Endodermal cell (in vitro differentiated cells): ENCODE measurements around the gene CCSER1. TPM values are rescaled to one million over a fixed set of nuclear protein-coding genes. Genes with fewer than 3 reads are reported as not detected.

Experiments used
- DNase-seq: peaks from one replicate; pipeline ENCODE4 v3.0.0-alpha.2; 2017
- H3K27ac ChIP-seq: 2 replicates; pipeline ENCODE4 v1.5.1; 2013; ENCODE audit warnings: mild to moderate bottlenecking, low read depth, low read length, moderate library complexity
- H3K27me3 ChIP-seq: 2 replicates; pipeline ENCODE4 v1.6.1; 2013; ENCODE audit warnings: mild to moderate bottlenecking, low read length, moderate library complexity; ENCODE audit not compliant: insufficient read depth, control insufficient read depth, poor library complexity, severe bottlenecking
- H3K36me3 ChIP-seq: 2 replicates; pipeline ENCODE4 v1.7.0; 2013; ENCODE audit warnings: mild to moderate bottlenecking, low read length, moderate library complexity; ENCODE audit not compliant: control insufficient read depth, insufficient read depth
- H3K4me1 ChIP-seq: one replicate; pipeline ENCODE4 v1.7.0; 2013; ENCODE audit warnings: low read length; ENCODE audit not compliant: control insufficient read depth, insufficient read depth
- H3K4me3 ChIP-seq: 2 replicates; pipeline ENCODE4 v1.5.1; 2013; ENCODE audit warnings: mild to moderate bottlenecking, low read length, moderate library complexity
- H3K9ac ChIP-seq: 2 replicates; pipeline ENCODE4 v1.6.1; 2013; ENCODE audit warnings: mild to moderate bottlenecking, low read length, moderate library complexity; ENCODE audit not compliant: poor library complexity, severe bottlenecking; ENCODE audit errors: extremely low read depth
- H3K9me3 ChIP-seq: 2 replicates; pipeline ENCODE4 v1.6.1; 2013; ENCODE audit warnings: mild to moderate bottlenecking, low read length, moderate library complexity; ENCODE audit not compliant: control insufficient read depth
- H3K27ac Mint-ChIP-seq: 2 replicates; pipeline ENCODE4 v1.8.0; 2020; ENCODE audit warnings: mixed read lengths
- H3K27me3 Mint-ChIP-seq: 2 replicates; pipeline ENCODE4 v1.8.0; 2021; ENCODE audit warnings: mild to moderate bottlenecking, mixed read lengths; ENCODE audit not compliant: insufficient read depth
- H3K36me3 Mint-ChIP-seq: 2 replicates; pipeline ENCODE4 v1.8.0; 2020; ENCODE audit warnings: low read depth, mixed read lengths
- H3K4me1 Mint-ChIP-seq: 2 replicates; pipeline ENCODE4 v1.8.0; 2020; ENCODE audit warnings: mixed read lengths
- H3K4me3 Mint-ChIP-seq: 2 replicates; pipeline ENCODE4 v1.8.0; 2020; ENCODE audit warnings: mild to moderate bottlenecking, moderate library complexity, mixed read lengths
- H3K9me3 Mint-ChIP-seq: 2 replicates; pipeline ENCODE4 v1.8.0; 2020; ENCODE audit warnings: mild to moderate bottlenecking, mixed read lengths
- WGBS, 2 experiments: methylation state at CpG; one replicate each; pipeline versions ENCODE4 v1.1.5 to v1.1.7; 2013; ENCODE audit warnings: missing lambda C conversion rate in 2 of 2, mixed read lengths in 1 of 2; ENCODE audit not compliant: insufficient coverage in 1 of 2, insufficient read length in 1 of 2; 5-methylcytosine and 5-hydroxymethylcytosine counted together
- total RNA-seq, 2 donors: library from RNA; stranded (reverse); fragmentation: NEBNext Ultra II Directional in 1 of 2; extraction: Animal tissue kit (Norgen Biotek cat#: 25700) in 1 of 2; gene quantifications; 2 replicates in 1 of 2; 3 replicates in 1 of 2; pipeline ENCODE4 v1.2.1, GENCODE V29; 2021
- TF ChIP-seq, protein P1 (sequence below): fragments of 200-600 bp; sonication (generic); conservative IDR thresholded peaks from 2 replicates; pipeline ENCODE4 v1.5.0; 2021; ENCODE audit warnings: antibody characterized with exemption, mild to moderate bottlenecking

CCSER1 gene
- total RNA-seq, 2 donors from 2014 or later: 1.1 to 2.2 TPM

DNA sequence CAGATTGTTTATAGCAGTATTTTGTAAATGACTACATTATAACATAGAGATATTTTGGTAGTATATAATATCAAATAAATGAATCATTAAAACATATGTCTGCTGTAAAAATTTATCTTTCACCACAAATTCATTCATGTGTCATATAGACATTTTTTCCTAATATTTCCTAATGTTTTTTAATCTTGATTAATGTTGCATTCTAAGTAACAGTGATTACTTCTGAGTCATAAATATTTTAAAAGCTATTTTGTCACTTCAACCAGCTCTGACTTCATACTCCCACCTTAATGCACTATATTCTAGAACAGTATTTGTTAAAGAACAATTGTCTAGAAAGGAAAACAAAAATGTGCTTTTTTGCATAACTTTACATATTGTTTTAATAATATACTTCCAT, 904.6 kb downstream of the CCSER1 start:
- Mint-ChIP-seq H3K27ac (no peak overlapping the region), H3K4me3 (no peak overlapping the region), H3K4me1 (no peaks in the 10 kb centered on the region), H3K27me3 (no peaks in the 10 kb centered on the region), H3K36me3 (no peaks in the 10 kb centered on the region), H3K9me3 (no peaks in the 10 kb centered on the region)
- TF ChIP-seq, protein P1, sequence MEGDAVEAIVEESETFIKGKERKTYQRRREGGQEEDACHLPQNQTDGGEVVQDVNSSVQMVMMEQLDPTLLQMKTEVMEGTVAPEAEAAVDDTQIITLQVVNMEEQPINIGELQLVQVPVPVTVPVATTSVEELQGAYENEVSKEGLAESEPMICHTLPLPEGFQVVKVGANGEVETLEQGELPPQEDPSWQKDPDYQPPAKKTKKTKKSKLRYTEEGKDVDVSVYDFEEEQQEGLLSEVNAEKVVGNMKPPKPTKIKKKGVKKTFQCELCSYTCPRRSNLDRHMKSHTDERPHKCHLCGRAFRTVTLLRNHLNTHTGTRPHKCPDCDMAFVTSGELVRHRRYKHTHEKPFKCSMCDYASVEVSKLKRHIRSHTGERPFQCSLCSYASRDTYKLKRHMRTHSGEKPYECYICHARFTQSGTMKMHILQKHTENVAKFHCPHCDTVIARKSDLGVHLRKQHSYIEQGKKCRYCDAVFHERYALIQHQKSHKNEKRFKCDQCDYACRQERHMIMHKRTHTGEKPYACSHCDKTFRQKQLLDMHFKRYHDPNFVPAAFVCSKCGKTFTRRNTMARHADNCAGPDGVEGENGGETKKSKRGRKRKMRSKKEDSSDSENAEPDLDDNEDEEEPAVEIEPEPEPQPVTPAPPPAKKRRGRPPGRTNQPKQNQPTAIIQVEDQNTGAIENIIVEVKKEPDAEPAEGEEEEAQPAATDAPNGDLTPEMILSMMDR: no peak
- no peak overlapping the region for H3K4me3 ChIP-seq
- no peaks in the 10 kb centered on the region for H3K36me3 ChIP-seq
- H3K9me3 ChIP-seq: no peaks in the 10 kb centered on the region
- no peak overlapping the region for H3K9ac ChIP-seq
- no peaks in the 10 kb centered on the region for H3K4me1 ChIP-seq
- H3K27me3 ChIP-seq: no peaks in the 10 kb centered on the region
- no peak for DNase-seq
- H3K27ac ChIP-seq: no peak overlapping the region

DNA sequence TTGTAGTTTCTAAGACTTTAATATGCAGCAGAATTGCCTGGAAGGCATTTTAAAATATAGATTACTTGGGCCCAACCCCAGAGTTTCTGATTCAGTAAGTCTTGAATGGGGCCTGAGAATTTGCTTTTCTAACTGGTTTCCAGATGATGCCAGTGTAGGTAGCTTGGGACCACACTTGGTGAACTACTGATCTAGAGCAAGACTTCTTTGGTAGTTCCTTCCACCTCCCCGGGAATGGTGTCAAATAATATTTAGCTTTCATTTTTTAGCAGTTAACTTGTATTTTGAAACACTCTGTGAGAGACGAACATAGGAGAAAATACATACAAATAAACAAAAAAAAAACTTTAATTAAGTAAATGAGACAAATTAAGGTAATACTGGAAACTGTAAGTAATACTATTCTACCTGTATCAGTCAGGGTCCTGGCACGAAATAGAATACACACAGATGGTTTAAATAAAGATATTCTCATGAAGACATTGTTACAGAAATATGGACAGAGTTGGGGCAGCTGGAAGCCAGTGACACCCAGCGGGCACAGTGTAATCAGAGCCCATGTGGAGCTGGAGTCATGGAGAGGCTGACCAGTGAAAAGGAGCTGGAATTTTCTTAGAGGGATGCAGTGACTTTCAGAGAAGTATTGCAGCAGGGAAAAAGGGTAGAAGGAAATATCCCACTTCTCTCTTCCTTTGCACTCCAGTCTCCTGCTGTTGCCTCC, 905.7 kb downstream of the CCSER1 start:
- Histone ChIP-seq H3K36me3 (no peaks in the 10 kb centered on the region), H3K27ac (no peak overlapping the region), H3K9ac (no peak overlapping the region), H3K9me3 (no peaks in the 10 kb centered on the region), H3K27me3 (no peaks in the 10 kb centered on the region), H3K4me1 (no peaks in the 10 kb centered on the region), H3K4me3 (no peak overlapping the region)
- Mint-ChIP-seq H3K9me3 (no peaks in the 10 kb centered on the region), H3K36me3 (no peaks in the 10 kb centered on the region), H3K4me3 (no peak overlapping the region), H3K27me3 (no peaks in the 10 kb centered on the region), H3K4me1 (no peaks in the 10 kb centered on the region), H3K27ac (no peak overlapping the region)
- no peak for DNase-seq
- 63 to 90% methylated on average over 2 to 3 of the region's 4 CpGs for WGBS, 2 experiments
- TF ChIP-seq, protein P1: no peak

DNA sequence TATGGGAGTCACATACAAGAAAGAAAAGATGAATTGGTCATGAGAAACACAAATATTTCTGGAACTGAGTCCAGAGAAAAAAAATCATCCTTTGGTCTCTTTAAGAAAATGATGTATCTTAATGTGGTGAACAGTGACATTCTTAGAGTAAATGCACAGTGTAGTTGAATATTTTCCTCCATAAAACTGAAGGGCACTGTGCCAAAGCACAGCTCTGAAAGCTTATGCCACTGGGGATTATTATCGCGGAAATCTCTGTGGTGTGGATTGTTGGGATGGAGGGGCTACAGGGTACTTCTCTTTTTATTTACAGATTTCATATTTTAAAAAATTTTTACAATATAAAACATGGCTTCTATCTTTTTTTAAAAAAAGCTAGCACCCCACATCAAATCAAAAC, 908.1 kb downstream of the CCSER1 start:
- Mint-ChIP-seq H3K27ac (no peak overlapping the region), H3K27me3 (no peaks in the 10 kb centered on the region), H3K4me3 (no peak overlapping the region), H3K36me3 (no peaks in the 10 kb centered on the region), H3K9me3 (no peaks in the 10 kb centered on the region), H3K4me1 (no peaks in the 10 kb centered on the region)
- TF ChIP-seq, protein P1: no peak
- Histone ChIP-seq H3K27ac (no peak overlapping the region), H3K9ac (no peak overlapping the region), H3K4me3 (no peak overlapping the region), H3K27me3 (no peaks in the 10 kb centered on the region), H3K36me3 (no peaks in the 10 kb centered on the region), H3K4me1 (no peaks in the 10 kb centered on the region), H3K9me3 (no peaks in the 10 kb centered on the region)
- DNase-seq: no peak
- WGBS, 2 experiments: no CpG with 5 or more reads among the region's 2 CpGs
